Measurements from ENCODE around the gene PLXNA1.

Gene PLXNA1

GRCh38 chr3:127027061-127027735 lies 44.3 kb downstream of the PLXNA1 start:
- TF ChIP-seq ZFP3 (CRISPR knock-in tag; IDR thresholded peaks at IDR 0.05) (no peak), CSRNP3 (CRISPR knock-in tag; IDR thresholded peaks at IDR 0.05) (no peak), ZC3H10 (CRISPR knock-in tag; IDR thresholded peaks at IDR 0.05) (no peak), PPARA (CRISPR knock-in tag; IDR thresholded peaks at IDR 0.05; ENCODE audit: borderline replicate concordance) (no peak), RARB (CRISPR knock-in tag; IDR thresholded peaks at IDR 0.05) (no peak), SNAI2 (CRISPR knock-in tag; IDR thresholded peaks at IDR 0.05) (no peak), ZFP30 (CRISPR knock-in tag; IDR thresholded peaks at IDR 0.05) (no peak), ISL1 (CRISPR knock-in tag; IDR thresholded peaks at IDR 0.05) (no peak), TOX (CRISPR knock-in tag; IDR thresholded peaks at IDR 0.05; ENCODE audit: borderline replicate concordance) (no peak), CREB5 (CRISPR knock-in tag; IDR thresholded peaks at IDR 0.05; ENCODE audit: low read depth) (no peak), ZNF70 (CRISPR knock-in tag; IDR thresholded peaks at IDR 0.05) (no peak)
- no peak for ATAC-seq

- no peak for TF ChIP-seq ZNF70 (CRISPR knock-in tag; IDR thresholded peaks at IDR 0.05)
- TF ChIP-seq OSR1 (CRISPR knock-in tag; IDR thresholded peaks at IDR 0.05) = no peak
- no peak for ATAC-seq
Observed at GRCh38 chr3:127027811-127028548, 45.1 kb downstream of the PLXNA1 start.

- no peak for ATAC-seq
- TF ChIP-seq CREB5 (CRISPR knock-in tag; IDR thresholded peaks at IDR 0.05; ENCODE audit: low read depth) = no peak
Observed at GRCh38 chr3:127028781-127029657, 46.1 kb downstream of the PLXNA1 start.

- no peak for TF ChIP-seq POU6F1 (CRISPR knock-in tag; IDR thresholded peaks at IDR 0.05; ENCODE audit: borderline replicate concordance, low read depth)
- TF ChIP-seq GLIS3 (CRISPR knock-in tag; IDR thresholded peaks at IDR 0.05) = no peak
- TF ChIP-seq ZNF565 (CRISPR knock-in tag; conservative IDR thresholded peaks at IDR 0.05; ENCODE audit: low read depth) = no peak
- TF ChIP-seq ZFP30 (CRISPR knock-in tag; IDR thresholded peaks at IDR 0.05) = no peak
- no peak for TF ChIP-seq ZC3H10 (CRISPR knock-in tag; IDR thresholded peaks at IDR 0.05)
- TF ChIP-seq CSDC2 (CRISPR knock-in tag; IDR thresholded peaks at IDR 0.05) = no peak
- TF ChIP-seq ISL1 (CRISPR knock-in tag; IDR thresholded peaks at IDR 0.05) = no peak
- TF ChIP-seq CSRNP3 (CRISPR knock-in tag; IDR thresholded peaks at IDR 0.05) = no peak
- no peak for TF ChIP-seq SNAI2 (CRISPR knock-in tag; IDR thresholded peaks at IDR 0.05)
- no peak for TF ChIP-seq ESRRG (CRISPR knock-in tag; IDR thresholded peaks at IDR 0.05)
- TF ChIP-seq ZNF70 (CRISPR knock-in tag; IDR thresholded peaks at IDR 0.05) = no peak
- no peak for ATAC-seq
Observed at GRCh38 chr3:127029658-127030507, 47.0 kb downstream of the PLXNA1 start.
